ENCODE measurements around the gene FCN1. TPM values are rescaled to one million over a fixed set of nuclear protein-coding genes. Genes with fewer than 3 reads are reported as not detected.

Gene FCN1
- total RNA-seq, 1 donor from 2014 or later = not detected

DNA sequence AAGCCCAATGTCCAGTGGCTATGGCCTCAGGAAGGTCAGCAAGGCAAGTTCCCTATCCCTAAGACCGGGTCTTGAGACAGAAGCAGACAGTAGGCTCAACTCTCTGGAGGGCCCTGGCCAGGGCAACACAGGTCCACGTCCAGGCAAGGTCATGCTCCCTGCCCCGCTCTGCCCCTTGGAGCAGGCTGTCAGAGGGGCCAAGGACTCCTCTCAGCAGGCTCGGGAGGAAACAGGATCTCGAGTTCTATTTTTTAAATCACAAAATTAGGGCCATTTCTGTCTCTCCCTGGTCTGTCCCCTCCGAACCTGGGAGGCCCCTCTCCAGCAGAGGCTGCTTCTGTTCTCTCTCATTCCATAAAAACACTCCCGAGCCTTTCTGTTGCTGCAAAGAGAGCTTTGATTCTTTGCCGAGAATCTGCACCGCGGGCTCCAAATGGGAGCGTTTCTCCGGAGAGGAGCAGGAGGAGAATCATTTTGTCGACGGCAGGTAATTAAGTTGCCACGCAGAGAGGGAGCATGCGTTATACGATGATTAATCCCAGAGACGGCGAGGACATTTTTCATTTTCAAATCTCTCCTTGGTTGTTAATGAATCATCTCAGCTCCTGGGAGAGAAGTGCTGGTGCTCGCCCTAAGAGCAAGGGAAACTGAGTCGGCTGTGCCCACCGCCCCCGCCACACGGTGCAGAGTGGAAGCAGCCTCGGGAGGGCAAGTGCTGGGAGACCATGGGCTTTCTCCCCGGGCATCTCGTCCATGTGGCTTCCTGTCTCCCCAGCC, 24.5 kb upstream of the FCN1 start:
- DNase-seq (ENCODE audit: low spot score, unreplicated experiment) = no peak
- Mint-ChIP-seq H3K27ac (no peak overlapping the region), H3K4me3 (ENCODE audit: low read depth) (no peak overlapping the region), H3K27me3 (peaks cover 28% of the 10 kb centered on the region), H3K36me3 (ENCODE audit: insufficient read depth) (no peaks in the 10 kb centered on the region), H3K4me1 (ENCODE audit: low read depth) (peaks cover 3% of the 10 kb centered on the region), H3K9me3 (ENCODE audit: low read depth) (no peaks in the 10 kb centered on the region)
- TF ChIP-seq, protein P1, sequence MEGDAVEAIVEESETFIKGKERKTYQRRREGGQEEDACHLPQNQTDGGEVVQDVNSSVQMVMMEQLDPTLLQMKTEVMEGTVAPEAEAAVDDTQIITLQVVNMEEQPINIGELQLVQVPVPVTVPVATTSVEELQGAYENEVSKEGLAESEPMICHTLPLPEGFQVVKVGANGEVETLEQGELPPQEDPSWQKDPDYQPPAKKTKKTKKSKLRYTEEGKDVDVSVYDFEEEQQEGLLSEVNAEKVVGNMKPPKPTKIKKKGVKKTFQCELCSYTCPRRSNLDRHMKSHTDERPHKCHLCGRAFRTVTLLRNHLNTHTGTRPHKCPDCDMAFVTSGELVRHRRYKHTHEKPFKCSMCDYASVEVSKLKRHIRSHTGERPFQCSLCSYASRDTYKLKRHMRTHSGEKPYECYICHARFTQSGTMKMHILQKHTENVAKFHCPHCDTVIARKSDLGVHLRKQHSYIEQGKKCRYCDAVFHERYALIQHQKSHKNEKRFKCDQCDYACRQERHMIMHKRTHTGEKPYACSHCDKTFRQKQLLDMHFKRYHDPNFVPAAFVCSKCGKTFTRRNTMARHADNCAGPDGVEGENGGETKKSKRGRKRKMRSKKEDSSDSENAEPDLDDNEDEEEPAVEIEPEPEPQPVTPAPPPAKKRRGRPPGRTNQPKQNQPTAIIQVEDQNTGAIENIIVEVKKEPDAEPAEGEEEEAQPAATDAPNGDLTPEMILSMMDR (IDR thresholded peaks at IDR 0.05; ENCODE audit: unreplicated experiment) = no peak

DNA sequence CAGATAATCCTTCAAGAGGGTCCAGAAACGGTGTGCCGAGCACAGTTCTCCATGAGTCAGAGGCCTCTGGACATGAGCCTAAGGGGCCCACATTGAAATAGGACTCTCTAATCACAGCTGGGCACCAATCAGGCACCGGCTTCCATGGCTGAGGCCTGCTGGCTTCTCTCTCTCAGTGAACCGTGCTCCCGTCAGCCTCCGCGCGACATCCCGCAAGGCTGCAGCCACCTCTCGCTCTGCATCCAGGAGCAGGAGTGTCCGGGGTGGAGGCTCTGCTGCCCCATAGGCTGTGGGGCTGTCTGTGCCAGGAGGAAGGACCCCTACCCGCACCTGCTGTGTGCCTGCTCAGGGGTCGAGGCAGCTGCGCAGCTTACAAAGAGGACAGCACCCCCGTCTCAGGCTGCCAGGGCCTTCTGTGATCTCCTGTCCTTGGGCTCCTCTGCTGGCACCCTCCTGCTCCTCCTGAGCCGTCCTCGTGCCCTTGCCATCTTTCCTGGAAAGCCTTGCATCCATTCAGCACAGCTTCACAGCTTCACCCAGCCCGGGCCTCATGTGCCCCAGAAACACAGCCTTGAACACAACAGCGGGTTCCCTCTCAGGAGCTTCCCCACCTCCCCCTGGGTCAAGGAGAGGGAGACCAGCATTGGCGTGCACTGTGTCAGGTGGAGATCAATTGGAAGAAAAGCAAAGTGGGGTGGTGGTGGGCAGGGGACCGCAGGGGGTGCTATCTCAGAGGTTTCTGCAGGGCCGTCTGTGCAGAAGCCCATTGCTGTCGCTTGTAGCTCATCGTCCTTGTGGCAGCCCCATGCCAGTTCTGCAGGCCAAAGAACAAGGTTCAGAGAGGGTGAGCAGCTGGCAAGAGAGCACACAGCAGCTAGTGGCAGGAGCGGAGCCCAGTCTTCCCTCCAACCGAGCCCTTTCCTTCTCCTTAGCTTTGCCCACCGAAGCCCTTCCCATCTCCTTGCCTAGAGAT, 22.8 kb upstream of the FCN1 start:
- peaks cover 28% of the 10 kb centered on the region for H3K27me3 Mint-ChIP-seq
- TF ChIP-seq, protein P1 (IDR thresholded peaks at IDR 0.05; ENCODE audit: unreplicated experiment) = no peak
- no peak for DNase-seq (ENCODE audit: low spot score, unreplicated experiment)
- H3K4me1 Mint-ChIP-seq (ENCODE audit: low read depth) = peaks cover 3% of the 10 kb centered on the region
- H3K36me3 Mint-ChIP-seq (ENCODE audit: insufficient read depth) = no peaks in the 10 kb centered on the region
- H3K27ac Mint-ChIP-seq = no peak overlapping the region
- no peaks in the 10 kb centered on the region for H3K9me3 Mint-ChIP-seq (ENCODE audit: low read depth)
- no peak overlapping the region for H3K4me3 Mint-ChIP-seq (ENCODE audit: low read depth)

DNA sequence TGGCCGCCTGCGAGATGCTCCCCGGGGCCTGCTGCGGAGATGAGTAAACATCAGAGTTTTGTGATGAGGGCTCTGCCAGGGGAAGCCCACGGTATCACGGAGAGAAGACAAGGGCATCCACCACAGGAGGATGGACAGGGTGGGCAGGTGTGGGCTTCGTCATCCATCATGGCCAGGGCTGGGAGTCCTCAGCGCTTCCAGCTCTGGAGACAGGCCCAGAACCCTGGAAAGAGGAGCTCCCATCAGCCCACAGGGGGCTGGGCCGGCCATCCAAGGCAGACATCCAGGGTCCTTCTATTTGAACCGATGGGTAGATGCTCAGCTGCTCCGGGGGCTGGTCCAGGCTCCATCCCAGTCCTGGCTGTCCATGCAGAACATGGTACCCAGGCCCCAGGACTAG, 22.1 kb upstream of the FCN1 start:
- H3K27ac Mint-ChIP-seq = no peak overlapping the region
- H3K36me3 Mint-ChIP-seq (ENCODE audit: insufficient read depth) = no peaks in the 10 kb centered on the region
- H3K4me1 Mint-ChIP-seq (ENCODE audit: low read depth) = peaks cover 3% of the 10 kb centered on the region
- no peaks in the 10 kb centered on the region for H3K9me3 Mint-ChIP-seq (ENCODE audit: low read depth)
- no peak overlapping the region for H3K4me3 Mint-ChIP-seq (ENCODE audit: low read depth)
- TF ChIP-seq, protein P1 (IDR thresholded peaks at IDR 0.05; ENCODE audit: unreplicated experiment) = no peak
- peaks cover 30% of the 10 kb centered on the region for H3K27me3 Mint-ChIP-seq
- DNase-seq (ENCODE audit: low spot score, unreplicated experiment) = no peak

- no peak for DNase-seq (ENCODE audit: low spot score, unreplicated experiment)
- Mint-ChIP-seq H3K27me3 (peaks cover 28% of the 10 kb centered on the region), H3K27ac (no peak overlapping the region), H3K4me1 (ENCODE audit: low read depth) (no peaks in the 10 kb centered on the region), H3K9me3 (ENCODE audit: low read depth) (no peaks in the 10 kb centered on the region), H3K4me3 (ENCODE audit: low read depth) (no peak overlapping the region), H3K36me3 (ENCODE audit: insufficient read depth) (no peaks in the 10 kb centered on the region)
- TF ChIP-seq, protein P1 (IDR thresholded peaks at IDR 0.05; ENCODE audit: unreplicated experiment) = no peak
Measured at GRCh38 chr9:134939080-134939733, 21.5 kb upstream of the FCN1 start.
